HG03520 (cell line): ENCODE measurements around the gene FHIP2A.
"Not testable (repeated sequence)": the region's sequence is repeated elsewhere in the genome, so short reads cannot be mapped to it uniquely, and the experiment has no call there.

Experiments
- ATAC-seq: cut with Tn5 transposase; IDR thresholded peaks from one replicate; pipeline ENCODE4 v1.9.1; 2021; ENCODE audit warnings: mild to moderate bottlenecking, moderate library complexity; ENCODE audit not compliant: unreplicated experiment

The FHIP2A gene, protein sequence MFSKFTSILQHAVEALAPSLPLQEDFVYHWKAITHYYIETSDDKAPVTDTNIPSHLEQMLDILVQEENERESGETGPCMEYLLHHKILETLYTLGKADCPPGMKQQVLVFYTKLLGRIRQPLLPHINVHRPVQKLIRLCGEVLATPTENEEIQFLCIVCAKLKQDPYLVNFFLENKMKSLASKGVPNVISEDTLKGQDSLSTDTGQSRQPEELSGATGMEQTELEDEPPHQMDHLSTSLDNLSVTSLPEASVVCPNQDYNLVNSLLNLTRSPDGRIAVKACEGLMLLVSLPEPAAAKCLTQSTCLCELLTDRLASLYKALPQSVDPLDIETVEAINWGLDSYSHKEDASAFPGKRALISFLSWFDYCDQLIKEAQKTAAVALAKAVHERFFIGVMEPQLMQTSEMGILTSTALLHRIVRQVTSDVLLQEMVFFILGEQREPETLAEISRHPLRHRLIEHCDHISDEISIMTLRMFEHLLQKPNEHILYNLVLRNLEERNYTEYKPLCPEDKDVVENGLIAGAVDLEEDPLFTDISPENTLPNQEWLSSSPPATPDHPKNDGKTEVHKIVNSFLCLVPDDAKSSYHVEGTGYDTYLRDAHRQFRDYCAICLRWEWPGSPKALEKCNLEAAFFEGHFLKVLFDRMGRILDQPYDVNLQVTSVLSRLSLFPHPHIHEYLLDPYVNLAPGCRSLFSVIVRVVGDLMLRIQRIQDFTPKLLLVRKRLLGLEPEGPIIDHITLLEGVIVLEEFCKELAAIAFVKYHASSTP

DNA sequence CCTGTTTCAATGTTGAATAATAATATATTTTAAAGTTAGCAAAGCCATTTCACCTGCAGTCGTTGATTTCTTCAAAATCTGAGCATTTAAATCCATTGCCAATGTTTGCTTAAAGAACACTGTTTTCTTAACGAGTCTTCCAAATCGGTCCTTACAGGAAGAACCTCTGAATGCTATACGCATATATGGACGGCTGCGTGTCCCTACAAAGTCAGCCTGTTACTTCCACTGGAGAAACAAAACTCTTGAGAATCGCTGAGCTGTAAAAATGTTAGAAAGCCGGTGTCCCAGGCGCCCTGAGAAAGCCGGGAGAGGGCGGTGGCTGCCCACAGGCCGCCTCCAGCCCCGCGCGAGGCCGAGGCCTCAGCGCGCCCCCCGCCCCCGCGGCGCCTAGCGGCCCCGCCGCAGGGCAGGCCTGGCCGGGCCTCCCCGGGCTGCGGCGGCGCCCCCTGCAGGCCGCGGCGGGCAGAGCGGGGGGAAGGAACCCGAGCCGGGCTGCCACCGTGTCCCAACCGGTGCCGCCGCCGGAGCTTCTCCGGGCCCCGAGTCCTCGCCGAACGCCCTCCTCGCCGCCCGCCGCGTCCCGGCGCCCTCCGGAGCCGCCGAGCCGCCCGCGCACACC is at the start of gene FHIP2A:
FHIP2A (plus strand) TSS at position 488 of the 622 bp plus-strand sequence. CDS start 299 bp downstream, outside the sequence.
- ATAC-seq, result peak; percentile 70

DNA sequence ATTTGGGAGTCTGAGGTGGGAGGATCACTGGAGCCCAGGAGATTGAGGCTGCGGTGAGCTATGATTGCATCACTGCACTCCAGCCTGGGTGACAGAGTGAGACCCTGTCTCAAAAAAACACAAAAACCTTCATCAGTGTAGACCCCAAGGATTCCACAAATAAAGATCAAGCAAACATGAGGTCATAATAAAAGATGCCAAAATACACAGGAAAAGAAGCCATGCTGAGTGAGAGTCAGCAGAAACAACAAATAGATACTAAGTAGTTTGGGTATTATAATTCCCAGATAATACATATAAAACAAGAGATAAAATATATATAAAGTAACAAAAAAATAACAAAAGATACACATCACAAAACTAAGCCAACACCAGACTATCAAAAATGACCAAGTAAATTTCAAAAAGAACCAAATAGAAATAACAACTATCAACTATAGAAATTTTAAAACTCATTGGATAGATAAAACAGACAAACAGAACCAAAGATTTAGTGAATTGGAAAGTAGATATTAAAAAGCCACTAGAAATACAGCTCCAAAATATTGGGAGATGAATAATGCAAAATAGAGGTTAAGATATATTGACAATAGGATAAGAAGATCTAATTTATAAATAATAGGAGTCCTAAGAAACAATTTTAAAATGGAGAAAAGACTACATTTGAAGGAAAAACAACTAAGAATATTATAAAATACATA is 48.9 kb upstream of the FHIP2A start:
- ATAC-seq, result no peak

DNA sequence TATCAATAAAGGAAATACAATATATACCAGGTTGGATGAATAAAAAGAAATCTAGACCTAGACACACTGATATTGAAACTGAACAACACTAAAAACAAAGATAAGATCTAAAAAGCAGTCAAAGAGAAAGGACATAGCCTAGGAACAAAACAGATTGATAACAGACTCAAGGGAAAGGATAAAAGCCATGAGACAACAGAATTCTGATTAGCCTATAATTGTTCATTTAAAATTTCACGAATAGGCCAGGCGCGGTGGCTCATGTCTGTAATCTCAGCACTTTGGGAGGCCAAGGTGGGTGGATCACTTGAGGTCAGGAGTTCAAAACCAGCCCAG is 48.4 kb upstream of the FHIP2A start:
- ATAC-seq, result no peak

DNA sequence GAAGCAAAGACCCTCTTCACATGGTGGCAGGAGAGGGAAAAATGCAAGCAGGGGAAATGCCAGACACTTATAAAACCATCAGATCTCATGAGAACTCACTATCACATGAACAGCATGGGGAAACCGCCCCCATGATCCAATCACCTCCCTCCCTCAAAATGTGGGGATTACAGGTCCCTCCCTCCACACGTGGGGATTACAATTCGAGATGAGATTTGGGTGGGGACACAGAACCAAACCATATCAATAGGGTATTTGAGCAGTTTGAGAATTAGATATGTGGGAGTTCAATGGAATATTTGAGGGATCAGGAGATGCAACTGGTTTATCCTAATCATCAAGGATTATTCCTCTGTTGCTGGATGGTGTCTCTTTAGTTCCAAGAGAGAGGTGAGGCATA is 46.5 kb upstream of the FHIP2A start:
- ATAC-seq, result not testable (repeated sequence)

DNA sequence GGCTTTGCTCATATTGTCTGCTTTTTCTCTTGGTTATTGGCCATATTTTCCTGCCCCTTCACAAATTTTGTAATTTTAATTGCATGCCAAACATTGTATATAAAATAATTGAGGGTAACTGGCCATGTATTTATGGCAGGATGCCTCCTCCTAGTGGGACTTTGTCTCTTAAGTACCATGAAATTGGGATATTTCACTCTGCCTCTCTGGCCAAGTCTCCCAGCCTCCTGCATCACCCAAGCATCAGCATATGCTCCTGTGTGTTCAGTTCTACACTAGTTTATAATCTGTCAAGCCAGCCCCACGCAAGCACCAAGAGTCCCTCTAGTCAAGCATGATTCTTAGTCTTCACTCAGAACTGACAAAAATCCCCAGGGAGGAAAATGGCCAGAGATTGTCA is 44.2 kb upstream of the FHIP2A start:
- no peak for ATAC-seq

DNA sequence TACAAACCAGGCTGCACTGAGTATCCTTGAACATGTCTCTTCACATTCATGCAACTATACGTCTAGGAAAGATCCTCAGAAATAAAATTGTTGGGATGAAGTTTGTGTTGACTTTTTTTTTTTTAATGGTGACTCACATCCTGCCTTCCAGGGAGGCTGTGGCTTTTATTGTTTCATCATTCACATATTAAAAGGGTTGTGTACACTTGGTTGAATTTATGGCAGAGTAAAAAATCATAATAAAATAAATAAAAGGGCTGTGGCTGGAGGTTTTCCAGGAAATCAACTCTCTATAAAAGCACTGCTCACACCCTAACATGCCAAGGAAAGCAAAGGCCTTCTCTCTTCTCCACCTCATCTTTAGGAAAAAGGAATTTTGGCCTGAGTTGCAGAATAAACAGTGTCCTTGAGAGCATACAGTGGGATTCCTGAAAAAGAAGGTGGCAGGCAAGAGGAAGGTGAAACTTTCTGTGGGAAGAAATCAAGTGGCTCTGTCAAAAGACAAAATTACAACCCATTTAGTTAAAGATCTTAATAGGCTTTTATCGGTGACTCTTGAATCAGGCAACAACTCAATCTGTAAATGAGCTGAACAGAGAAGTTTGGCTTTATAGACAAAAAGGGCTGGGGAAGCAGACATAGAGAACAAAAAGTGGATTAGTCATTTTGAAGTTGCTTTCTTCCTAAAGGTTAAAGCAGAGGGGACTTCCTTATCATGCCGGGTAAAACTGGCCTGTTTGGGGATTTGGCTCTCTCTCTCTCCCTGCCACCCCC is 41.6 kb upstream of the FHIP2A start:
- ATAC-seq, result no peak

DNA sequence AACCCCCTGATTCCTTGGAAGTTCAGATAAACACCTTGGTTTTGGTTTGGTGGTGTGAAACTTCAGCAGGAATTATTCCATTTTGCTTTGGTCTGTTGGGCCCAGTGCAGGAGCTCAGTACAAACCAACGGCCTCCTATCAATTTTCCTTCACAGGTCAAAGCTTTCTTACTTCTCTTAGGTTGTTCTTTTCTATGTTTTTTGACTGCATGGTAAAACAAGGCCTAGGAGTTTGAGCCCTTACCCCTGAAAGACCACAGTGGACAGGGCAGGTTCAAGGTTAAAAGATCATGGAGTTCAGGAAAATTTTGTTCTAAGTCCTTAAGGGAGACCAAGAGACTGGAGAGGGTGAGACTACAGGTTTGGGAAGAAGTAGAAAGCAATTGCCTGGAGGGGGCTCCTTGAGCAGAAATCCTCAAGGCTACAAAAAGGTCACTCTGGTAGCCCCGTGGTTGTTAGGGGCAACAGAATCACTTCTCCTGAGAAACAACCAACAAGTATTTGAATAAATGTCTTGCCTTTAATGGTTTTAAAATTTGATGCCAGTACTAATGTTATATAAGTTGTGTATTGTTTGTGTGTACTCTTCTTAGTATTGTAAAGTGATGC is 40.9 kb upstream of the FHIP2A start:
- no peak for ATAC-seq

DNA sequence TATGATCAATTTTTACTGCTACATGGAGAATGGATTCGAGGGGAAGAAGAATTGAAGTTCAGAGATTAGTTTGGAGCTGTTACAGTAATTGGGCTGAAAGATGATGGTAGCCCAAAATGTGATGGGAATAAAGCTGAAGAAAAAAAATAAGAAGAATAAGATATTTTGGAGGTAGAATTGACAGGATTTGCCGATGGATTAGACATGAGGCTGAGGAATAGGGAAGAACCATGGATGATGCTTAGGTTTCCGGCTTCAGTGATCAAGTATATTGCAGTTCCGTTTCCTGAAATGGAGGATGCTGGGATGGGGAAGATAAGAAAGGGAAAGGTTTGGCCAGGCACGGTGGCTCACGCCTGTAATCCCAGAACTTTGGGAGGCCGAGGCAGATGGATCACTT is 38.9 kb upstream of the FHIP2A start:
- no peak for ATAC-seq

DNA sequence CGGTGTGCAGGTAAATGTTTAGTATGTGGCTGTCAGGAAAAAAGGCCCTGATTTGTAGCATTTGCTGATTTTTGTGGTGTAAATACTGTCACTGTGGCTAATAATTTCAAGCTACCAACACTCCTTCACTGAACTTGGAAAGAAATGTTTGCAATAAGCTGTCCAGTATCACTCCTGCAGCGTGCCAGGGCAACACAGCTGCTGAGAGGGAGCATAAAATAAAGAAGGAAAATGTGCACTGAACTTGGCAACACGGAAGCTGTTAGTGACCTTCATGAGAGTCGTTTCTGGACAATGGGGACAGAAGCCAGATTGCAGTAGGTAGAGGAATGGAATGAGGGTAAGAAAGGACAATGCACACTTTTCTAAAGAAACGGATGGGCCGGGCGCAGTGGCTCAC is 37.9 kb upstream of the FHIP2A start:
- no peak for ATAC-seq

DNA sequence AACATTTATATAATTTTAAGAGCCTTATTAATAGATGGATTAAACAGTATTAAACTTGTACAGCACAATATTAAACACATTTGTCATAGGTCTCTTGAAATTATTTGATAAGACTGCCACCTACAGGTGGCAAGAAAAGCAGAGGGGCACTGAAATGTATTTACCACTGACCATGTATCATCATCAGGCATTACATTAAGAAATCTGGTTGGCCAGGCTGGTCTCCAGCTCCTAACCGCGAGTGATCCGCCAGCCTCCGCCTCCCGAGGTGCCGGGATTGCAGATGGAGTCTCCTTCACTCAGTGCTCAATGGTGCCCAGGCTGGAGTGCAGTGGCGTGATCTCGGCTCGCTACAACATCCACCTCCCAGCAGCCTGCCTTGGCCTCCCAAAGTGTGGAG is 35.1 kb upstream of the FHIP2A start:
- not testable (repeated sequence) for ATAC-seq

DNA sequence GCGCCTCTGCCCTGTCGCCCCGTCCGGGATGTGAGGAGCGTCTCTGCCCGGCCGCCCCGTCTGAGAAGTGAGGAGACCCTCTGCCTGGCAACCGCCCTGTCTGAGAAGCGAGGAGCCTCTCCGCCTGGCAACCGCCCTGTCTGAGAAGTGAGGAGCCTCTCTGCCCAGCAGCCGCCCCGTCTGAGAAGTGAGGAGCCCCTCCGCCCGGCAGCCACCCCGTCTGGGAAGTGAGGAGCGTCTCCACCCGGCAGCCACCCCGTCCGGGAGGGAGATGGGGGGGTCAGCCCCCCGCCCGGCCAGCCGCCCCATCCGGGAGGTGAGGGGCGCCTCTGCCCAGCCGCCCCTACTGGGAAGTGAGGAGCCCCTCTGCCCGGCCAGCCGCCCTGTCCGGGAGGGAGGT is 34.4 kb upstream of the FHIP2A start:
- not testable (repeated sequence) for ATAC-seq

DNA sequence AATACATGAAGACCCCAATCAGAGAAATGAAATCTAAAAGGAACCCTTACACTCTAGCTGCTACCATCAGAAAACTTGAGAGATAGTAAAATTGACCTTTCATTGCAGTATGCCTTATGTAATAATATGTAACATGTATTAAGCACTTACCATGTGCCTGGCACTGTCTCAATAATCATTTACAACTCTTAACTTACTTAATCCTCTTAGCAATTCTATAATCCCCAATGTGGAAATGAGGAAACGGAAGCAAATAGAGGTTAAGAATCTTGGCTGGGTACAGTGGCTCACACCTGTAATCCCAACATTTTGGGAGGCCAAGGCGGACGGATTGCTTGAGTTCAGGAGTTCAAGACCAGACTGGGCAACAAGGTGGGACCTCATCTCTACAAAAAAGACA is 29.8 kb upstream of the FHIP2A start:
- no peak for ATAC-seq

DNA sequence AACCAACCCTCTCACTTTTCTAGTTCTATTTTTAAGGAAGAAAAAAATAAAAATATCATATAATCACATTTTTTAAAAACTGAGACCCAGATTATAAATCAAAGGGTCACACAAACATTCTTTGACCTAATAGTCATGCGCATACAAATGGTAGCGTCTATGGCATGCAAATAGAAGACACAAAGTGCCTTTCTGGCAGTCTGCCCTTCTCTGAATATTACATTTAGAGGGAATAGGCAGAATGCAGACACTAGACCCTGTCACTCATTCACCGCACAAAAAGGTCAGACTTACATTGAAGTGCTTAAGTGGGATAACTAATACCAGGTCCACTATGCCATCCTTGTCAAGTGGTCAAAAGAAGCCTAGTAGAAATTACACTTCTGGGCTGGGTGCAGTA is 26.5 kb upstream of the FHIP2A start:
- ATAC-seq, result no peak

DNA sequence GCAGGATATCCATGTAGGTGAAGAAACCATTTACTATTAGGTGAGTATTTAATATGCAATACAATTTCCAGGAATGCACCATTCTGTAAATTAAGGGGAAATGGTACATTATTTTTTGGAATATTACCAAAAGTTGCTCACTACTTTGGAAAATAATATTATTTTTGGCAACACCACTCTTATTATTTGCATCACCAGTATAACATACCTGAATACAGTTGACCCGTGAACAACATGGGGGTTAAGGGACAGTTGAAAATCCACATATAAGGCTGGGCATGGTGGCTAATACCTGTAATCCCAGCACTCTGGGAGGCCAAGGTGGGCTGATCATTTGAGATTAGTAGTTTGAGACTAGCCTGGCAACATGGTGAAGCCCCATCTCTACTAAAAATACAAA is 21.2 kb upstream of the FHIP2A start:
- ATAC-seq, result no peak

DNA sequence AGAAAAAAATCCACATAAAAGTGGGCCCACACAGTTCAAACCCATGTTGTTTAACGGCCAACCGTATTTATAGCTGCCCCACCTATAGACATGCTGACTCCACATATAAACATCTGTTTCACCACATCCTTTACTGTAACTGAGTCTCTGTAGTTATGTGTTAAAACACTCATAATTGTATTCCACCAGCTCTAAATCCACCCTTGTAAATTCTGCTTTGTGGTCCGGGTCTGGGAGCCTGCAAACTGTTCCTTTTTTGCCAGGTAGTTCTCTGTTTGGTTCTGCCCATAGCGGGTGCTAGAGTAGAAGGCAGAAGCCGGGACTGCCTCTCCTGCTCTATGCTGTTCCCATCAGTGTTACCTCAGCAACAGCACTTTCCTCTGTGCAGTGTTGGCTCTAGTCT is 20.2 kb upstream of the FHIP2A start:
- ATAC-seq, result peak; percentile 83

DNA sequence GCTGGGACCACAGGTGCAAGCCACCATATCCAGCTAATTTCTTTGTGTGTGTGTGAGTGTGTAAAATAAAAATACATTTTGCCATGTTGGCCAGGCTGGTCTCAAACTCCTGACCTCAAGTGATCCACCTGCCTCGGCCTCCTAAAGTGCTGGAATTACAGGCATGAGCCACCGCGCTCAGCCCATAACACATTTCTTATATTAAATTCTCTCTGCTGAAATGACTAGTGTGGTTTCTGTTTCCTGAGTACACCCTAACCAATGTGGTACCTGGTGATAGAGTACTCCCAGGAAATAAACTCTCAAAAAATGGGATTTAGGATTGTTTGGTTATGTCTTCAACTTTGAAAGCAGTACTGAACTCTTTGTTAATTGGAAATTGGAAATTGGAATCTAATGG is 19.4 kb upstream of the FHIP2A start:
- ATAC-seq, result no peak

DNA sequence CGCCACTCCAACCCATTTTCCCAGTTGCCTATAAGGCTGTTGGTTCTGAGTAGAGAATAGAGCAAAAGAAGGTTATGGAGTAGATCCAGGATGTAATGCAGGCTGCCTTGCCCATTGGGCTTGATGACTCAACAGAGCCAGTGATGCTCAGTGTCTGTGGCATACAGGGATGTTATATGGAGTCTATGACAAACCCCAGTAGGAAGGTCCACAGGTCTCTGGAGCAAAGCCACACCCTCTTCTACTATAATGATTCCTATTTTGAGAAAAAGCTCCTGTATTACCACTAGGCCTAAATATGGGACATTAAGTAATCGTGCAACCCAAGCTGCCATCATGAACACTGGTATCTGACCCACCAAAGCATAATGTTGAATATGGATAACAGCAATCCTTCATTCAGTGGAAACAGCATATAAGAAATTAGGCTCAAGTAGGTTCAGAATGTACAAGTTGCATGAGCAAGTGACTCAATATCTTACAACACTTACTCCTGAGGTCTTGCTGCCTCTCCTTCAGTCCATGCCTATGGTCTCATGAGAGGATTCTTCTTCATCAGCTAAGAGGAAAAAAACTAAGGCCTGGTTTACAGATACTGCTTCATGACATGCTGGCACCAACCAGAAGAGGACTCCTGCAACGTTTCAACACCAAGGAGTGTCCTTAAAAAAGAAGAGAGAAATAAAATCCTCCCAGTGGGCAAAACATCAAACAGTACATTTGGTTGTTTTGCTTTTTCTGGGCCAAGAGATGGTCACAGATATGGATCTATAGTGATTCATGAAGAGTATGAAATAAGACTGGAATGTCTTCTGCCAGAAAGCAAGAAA is 14.8 kb upstream of the FHIP2A start:
- no peak for ATAC-seq

DNA sequence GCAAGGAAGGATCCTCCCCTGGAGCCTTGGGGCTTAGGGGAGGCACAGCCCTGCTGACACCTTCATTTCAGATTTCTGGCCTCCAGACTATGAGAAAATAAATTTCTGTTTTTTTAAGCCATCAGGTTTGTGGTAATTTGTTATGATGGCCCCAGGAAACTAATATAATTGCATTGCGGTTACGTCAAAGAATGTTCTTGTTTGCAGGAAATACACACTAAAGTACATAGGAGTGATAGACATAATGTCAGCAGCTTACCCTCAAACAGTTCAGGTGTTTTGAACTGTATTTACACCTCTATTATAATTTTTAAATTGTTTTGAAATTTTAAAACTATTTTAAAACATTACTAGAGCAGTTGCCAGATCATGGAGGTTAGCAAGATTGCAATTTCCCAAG is 12.6 kb upstream of the FHIP2A start:
- no peak for ATAC-seq

DNA sequence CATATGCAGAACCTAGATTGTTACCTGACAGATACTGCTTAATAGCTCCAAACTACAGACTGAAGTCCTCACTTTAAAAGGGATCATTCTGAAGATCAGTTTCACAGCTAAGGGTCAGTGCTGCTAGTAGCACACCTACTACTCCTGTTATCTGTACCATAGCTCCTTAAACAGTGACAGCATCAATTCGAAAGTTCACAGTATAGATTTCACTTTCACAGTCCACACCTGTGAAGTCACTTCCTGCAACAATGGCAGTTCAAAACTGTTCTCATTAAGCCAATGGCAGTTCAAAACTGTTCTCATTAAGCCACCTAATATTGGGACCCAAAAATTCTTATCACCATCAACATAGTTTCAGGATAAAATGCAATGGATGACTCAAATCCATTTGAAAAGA is 10.7 kb upstream of the FHIP2A start:
- ATAC-seq, result peak; percentile 100
